ENCODE data around the gene RIMS4. TPM values are rescaled to one million over a fixed set of nuclear protein-coding genes. Genes with fewer than 3 reads are reported as not detected.

Gene RIMS4
- total and polyA plus RNA-seq, 10 of the 15 experiments (the other 5 are each of a cell fraction or from before 2014, with no cell fraction given): under 0.01 to 0.07 (median 0.05) TPM; not detected in 5

DNA sequence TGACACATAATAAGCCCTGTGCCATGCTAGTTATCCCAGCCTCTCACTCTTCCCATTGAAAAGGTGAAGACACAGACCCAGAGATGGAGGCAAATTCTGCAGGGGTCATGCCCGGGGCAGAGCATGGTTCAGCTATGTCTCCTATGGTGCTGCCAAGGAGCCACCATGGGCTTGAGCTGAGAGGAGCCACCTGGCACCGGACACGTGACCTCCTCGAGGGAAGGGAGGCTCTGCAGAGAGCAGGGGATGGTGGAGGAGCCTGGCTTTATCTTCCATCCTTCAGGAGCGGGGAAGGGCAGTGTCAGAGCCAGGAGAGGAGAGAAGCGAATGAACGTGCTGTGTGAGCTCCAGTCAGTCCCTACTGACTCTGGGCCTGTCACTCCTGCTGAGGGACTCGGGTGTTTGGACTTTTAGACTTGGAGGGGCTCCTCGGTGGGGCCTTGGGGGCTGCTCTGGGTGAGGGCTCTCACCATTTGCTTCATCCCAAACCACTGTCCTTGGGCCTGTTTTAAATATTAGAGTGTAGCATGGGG, 106.3 kb downstream of the RIMS4 start:
- TF ChIP-seq, protein P1, sequence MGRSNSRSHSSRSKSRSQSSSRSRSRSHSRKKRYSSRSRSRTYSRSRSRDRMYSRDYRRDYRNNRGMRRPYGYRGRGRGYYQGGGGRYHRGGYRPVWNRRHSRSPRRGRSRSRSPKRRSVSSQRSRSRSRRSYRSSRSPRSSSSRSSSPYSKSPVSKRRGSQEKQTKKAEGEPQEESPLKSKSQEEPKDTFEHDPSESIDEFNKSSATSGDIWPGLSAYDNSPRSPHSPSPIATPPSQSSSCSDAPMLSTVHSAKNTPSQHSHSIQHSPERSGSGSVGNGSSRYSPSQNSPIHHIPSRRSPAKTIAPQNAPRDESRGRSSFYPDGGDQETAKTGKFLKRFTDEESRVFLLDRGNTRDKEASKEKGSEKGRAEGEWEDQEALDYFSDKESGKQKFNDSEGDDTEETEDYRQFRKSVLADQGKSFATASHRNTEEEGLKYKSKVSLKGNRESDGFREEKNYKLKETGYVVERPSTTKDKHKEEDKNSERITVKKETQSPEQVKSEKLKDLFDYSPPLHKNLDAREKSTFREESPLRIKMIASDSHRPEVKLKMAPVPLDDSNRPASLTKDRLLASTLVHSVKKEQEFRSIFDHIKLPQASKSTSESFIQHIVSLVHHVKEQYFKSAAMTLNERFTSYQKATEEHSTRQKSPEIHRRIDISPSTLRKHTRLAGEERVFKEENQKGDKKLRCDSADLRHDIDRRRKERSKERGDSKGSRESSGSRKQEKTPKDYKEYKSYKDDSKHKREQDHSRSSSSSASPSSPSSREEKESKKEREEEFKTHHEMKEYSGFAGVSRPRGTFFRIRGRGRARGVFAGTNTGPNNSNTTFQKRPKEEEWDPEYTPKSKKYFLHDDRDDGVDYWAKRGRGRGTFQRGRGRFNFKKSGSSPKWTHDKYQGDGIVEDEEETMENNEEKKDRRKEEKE (IDR thresholded peaks at IDR 0.05): no peak
- TF ChIP-seq, protein P2, sequence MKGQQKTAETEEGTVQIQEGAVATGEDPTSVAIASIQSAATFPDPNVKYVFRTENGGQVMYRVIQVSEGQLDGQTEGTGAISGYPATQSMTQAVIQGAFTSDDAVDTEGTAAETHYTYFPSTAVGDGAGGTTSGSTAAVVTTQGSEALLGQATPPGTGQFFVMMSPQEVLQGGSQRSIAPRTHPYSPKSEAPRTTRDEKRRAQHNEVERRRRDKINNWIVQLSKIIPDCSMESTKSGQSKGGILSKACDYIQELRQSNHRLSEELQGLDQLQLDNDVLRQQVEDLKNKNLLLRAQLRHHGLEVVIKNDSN (IDR thresholded peaks at IDR 0.05; ENCODE audit: borderline replicate concordance, extremely low read length, insufficient read depth, low read depth, low read length): peak; percentile 38
- H3K27ac ChIP-seq (ENCODE audit: control insufficient read depth, insufficient read depth): no peak overlapping the region
- no peaks in the 10 kb centered on the region for H3K9me3 ChIP-seq (replicated peaks; ENCODE audit: control insufficient read depth, insufficient read depth, low read length)
- H4K20me1 ChIP-seq (ENCODE audit: control insufficient read depth, insufficient read depth): no peaks in the 10 kb centered on the region
- 13% methylated on average over 9 of the region's 9 CpGs for WGBS (ENCODE audit: insufficient coverage, insufficient replicate concordance, low lambda C conversion rate, missing lambda C conversion rate)
- H3K4me1 ChIP-seq (ENCODE audit: control insufficient read depth, insufficient read depth, low read length): peaks cover 4% of the 10 kb centered on the region
- DNase-seq (ENCODE audit: low read depth, low spot score) (no peak), FAIRE-seq (no peak), ATAC-seq (no peak)
- intact Hi-C loops (cut with micrococcal nuclease; ENCODE audit: unreplicated experiment): no loop called here
- ChIA-PET POLR2A (no interaction called here), RAD21 (ENCODE audit: unreplicated experiment) (no interaction called here), CTCF (no interaction called here), SMC1A (ENCODE audit: uncharacterized antibody, unreplicated experiment) (interaction anchor here (1.4 kb wide), 1 partner anchor 20 kb away, joined by 4 read pairs; no protein-coding TSS in a partner anchor)
- no peak overlapping the region for H3K9ac ChIP-seq (ENCODE audit: control insufficient read depth, insufficient read depth, low read length)
- in situ Hi-C loops (cut with MboI): no loop called here
- H3K4me2 ChIP-seq (ENCODE audit: control insufficient read depth, insufficient read depth): no peak overlapping the region
- H3K36me3 ChIP-seq (ENCODE audit: control insufficient read depth in 2 of 2, insufficient read depth in 2 of 2, low read length in 1 of 2): no peaks in the 10 kb centered on the region
- no peak overlapping the region for H2AFZ ChIP-seq (ENCODE audit: control insufficient read depth, low read depth, low read length)
- no peak overlapping the region for H3K4me3 ChIP-seq
- H3K27me3 ChIP-seq (replicated peaks in 1 of 2; ENCODE audit: control insufficient read depth in 2 of 2, insufficient read depth in 2 of 2, low read length in 1 of 2): no peaks in the 10 kb centered on the region; a peak in 2 of 4 replicates
- BruUV-seq (replicated peaks): no TSS peak
- H3K79me2 ChIP-seq (ENCODE audit: control insufficient read depth, insufficient read depth, low read length): no peaks in the 10 kb centered on the region
